ENCODE measurements around the gene VMP1.

VMP1 gene

DNA sequence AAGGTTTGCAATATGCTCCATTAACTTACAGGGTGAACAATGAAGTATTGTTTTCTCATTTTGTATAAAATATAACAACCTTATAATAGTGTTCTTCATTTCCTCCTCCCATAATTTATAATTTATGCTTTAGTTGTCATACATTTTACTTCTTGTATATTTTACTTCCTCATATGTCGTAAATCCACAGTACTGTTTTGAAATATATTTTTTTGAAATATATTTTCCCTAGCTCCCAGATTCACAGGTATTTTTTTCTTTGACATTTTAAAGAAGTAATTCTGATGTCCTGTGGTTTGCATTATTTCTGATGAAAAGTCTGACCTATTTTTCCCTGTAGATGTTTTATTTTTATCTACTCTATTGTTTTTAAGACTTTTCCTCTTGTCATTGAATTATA is 52.7 kb downstream of the VMP1 start:
- TF ChIP-seq, protein P1, sequence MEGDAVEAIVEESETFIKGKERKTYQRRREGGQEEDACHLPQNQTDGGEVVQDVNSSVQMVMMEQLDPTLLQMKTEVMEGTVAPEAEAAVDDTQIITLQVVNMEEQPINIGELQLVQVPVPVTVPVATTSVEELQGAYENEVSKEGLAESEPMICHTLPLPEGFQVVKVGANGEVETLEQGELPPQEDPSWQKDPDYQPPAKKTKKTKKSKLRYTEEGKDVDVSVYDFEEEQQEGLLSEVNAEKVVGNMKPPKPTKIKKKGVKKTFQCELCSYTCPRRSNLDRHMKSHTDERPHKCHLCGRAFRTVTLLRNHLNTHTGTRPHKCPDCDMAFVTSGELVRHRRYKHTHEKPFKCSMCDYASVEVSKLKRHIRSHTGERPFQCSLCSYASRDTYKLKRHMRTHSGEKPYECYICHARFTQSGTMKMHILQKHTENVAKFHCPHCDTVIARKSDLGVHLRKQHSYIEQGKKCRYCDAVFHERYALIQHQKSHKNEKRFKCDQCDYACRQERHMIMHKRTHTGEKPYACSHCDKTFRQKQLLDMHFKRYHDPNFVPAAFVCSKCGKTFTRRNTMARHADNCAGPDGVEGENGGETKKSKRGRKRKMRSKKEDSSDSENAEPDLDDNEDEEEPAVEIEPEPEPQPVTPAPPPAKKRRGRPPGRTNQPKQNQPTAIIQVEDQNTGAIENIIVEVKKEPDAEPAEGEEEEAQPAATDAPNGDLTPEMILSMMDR (IDR thresholded peaks at IDR 0.05; ENCODE audit: low read depth, low read length, missing control alignments): no peak
- H3K4me3 ChIP-seq (replicated peaks; ENCODE audit: low read depth, low read length): no peak overlapping the region

DNA sequence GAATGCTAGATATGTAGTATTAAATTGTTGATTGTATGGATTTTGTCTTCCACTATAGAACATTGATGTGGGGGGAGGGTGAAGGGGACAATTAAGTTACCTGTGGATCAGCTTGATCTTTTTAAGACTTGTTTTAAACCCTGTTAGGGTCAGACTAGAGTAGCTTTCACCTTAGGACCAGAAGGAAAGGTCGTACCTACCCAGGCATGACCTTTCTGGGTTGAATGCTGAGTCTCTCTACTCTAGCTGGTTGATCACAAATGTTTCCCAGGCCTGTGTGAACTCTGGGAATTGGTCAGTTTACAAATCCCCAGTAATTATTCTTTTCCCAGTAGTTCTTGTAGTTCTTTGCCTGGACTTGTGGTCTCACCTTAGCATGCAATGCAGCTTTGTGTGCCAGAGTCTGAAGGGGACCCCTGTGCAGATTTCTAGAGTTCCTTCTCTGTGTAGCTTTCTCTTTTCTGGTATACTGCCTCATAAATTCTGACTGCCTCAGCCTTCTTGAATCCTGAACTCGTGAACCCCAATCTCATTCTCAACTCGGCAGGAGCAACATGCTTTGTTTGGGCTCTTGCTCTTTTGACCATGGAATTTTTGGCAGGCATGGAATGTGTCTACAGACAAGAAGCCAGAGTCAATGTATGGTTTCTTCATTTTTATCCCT is 54.1 kb downstream of the VMP1 start:
- no peak for DNase-seq (ENCODE audit: extremely low read depth, low read depth)
- TF ChIP-seq, protein P1 (IDR thresholded peaks at IDR 0.05; ENCODE audit: low read depth, low read length, missing control alignments): no peak
- no peak overlapping the region for H3K4me3 ChIP-seq (replicated peaks; ENCODE audit: low read depth, low read length)

More for the DNA sequence above, 52.7 kb downstream of the VMP1 start:
- no peak for DNase-seq (ENCODE audit: extremely low read depth, low read depth)

DNA sequence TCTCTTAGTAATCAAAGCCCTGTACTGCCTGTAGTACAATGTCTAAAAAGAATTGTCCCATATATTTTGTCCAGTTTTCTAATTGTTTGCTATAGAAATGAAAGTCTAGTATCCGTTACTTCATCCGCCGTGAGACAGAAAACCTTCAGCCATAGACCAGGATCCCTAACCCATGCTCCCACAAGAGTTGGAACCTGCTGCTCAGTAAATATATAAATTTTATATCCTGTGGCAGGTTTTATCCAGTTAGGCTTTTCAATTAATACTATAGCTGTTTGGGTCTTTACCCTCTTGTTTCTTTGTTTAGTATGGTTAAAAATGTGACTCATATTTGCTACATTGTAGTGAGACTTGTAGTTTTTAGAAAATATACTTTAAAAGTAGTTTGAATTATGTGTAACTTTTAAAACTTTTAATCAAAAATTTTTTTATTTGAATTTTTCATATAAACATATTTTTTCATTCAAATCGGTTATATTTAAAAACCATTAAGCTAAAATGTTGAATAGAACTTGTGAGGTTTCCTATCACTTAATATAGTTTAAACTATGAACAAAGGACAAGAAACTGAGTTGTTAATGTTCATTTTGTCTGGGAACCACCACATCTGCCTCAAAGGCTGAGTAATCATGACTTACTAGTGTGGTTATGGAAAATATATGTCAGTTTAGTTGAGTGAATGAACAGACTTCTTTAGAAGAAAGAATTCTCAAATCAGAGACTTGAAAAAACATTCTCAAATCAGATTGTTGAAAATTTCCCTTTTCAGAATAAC is 54.8 kb downstream of the VMP1 start:
- TF ChIP-seq, protein P1 (IDR thresholded peaks at IDR 0.05; ENCODE audit: low read depth, low read length, missing control alignments): no peak
- H3K4me3 ChIP-seq (replicated peaks; ENCODE audit: low read depth, low read length): no peak overlapping the region
- DNase-seq (ENCODE audit: extremely low read depth, low read depth): no peak

DNA sequence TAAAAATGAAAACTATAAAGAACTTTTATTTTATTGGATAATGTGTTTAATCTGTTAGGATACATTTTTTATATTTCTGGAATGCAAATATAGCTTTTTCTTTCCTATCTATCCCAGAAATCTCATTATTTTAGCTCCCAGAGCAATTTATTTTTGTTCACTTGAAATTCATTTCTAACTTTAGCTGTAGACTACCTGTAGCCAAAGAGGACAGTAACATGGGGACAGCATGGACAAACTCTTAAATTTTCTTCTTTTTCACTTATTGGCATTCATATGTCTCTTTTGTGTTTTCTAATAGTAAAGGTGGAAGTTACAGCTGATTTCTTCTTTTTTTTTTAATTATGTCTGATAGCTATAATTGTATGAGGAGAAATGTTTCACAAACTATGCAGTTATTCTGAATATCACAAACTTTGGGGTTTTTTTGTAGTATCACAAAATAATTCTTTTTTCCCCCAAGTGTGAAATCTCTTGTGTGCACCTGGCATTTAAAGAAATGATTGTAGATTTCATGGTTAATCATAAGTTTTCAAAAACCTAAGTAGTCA is 55.4 kb downstream of the VMP1 start:
- DNase-seq (ENCODE audit: extremely low read depth, low read depth): no peak
- H3K4me3 ChIP-seq (replicated peaks; ENCODE audit: low read depth, low read length): no peak overlapping the region
- TF ChIP-seq, protein P1 (IDR thresholded peaks at IDR 0.05; ENCODE audit: low read depth, low read length, missing control alignments): no peak

DNA sequence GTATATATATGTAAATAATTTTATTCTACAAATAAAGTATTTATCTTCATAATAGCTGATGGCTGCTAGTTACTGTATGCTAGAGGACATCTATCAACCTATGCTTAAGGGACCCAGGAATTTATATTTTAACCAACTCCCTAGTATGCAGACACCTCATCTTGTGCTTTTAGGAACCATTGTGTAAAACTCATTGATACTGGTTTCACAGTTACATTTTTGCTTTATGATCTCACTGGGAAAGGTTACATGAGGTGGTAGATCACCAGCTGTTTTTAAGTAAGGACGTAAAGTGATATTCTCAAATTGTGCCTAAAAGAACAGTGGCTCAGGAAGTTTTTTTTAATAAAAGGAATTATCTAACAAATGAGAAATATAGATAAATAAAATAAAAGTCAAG is 56.4 kb downstream of the VMP1 start:
- no peak for DNase-seq (ENCODE audit: extremely low read depth, low read depth)
- TF ChIP-seq, protein P1 (IDR thresholded peaks at IDR 0.05; ENCODE audit: low read depth, low read length, missing control alignments): no peak
- H3K4me3 ChIP-seq (replicated peaks; ENCODE audit: low read depth, low read length): no peak overlapping the region

DNA sequence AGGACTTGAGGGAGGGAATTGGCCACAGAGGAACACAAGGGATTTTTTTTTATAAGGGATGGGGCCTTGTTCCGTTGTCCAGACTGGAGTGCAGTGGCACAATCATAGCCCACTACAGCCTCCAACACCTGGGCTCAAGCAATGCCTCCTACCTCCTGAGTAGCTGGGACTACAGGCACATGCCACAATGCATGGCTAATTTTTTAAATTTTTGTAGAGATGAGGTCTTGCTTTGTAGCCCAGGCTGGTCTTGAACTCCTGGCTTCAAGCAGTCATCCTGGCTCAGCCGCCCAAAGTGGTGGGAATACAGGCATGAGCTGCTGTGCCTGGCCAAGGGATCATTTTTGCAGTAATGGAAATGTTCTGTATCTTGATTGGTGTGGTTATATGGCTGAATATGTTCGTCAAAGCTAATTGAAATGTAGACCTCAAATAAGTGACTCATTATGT is 56.9 kb downstream of the VMP1 start:
- TF ChIP-seq, protein P1 (IDR thresholded peaks at IDR 0.05; ENCODE audit: low read depth, low read length, missing control alignments): no peak
- no peak overlapping the region for H3K4me3 ChIP-seq (replicated peaks; ENCODE audit: low read depth, low read length)
- DNase-seq (ENCODE audit: extremely low read depth, low read depth): no peak
